ENCODE measurements around the gene EGFL7.

EGFL7 gene

DNA sequence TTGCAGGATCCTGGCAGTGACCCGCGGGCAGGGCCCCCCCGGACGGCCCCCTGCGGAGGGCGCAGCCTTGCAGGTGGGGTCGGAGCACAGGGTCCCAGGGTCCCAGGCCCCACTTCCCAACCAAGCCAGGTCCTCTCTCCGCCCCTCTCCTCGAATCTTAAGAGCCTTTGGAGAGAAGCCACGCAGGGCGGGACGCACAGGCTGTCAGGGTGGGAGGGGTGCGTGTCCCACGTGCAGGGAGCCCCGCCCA, 18.4 kb upstream of the EGFL7 start:
- DNase-seq (ENCODE audit: low spot score) = no peak

DNA sequence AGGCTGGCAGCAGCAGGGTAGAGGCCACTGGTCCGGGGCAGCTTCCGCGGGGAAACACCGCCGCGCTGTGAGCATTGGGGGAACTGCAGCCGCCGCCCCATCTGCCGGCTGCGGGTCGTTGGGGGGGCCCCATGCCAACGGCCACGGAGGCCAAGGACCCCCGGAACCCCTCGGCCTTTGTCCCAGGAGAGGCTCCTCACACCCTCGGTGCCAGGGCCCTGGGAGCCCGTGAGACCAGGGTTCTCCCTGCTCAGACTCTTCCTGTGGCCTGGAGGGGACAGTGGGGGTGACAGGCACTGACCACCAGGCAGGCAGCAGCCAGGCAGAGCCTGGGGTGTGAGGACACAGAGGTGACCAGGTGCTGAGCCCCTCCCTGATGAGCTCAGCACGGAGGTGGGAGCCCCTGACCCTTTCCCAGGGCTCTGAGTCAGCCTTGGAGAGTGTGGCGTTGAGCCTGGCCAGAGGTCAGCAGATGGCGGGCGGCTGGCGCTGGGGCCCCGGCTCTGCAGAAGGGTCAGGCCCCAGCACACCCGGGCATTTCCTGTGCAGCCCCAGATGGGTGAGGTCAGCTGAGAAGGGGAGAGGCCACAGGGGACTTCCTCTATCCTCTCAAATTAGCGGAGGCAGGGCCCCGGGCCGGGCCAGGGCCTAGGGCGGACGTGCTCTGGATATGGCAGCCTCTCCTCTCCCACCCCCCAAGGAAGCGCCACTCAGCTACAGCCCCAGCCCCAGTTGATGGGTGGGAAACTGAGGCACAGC, 17.9 kb upstream of the EGFL7 start:
- peak; percentile 65 for DNase-seq (ENCODE audit: low spot score)

DNA sequence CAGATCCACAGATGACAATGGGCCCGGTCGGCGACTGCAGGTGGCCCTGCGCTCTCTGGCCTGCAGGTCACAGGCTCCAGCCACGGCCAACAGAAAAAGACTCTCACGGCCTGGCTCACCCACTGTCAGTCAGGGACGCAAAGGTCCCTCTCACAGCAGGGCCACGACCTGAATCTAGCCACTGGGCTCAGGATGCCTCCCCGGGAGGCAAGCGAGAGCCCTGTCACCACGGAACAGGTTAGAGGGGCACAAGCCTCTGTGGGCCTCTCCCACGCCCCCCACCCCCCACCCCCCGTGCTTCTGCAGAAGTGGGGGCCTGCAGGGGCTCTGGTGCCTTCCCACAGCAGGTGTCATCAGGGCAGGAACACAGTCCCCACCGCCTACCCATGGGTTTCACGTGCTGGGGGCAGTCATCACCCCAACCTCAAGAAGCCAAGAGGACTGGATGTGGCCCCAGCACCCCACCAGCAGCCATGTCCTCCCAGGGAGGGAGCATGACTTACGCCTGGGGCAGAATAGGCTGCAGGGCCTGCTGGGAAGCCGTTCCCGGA, 17.3 kb upstream of the EGFL7 start:
- DNase-seq (ENCODE audit: low spot score) = no peak

DNA sequence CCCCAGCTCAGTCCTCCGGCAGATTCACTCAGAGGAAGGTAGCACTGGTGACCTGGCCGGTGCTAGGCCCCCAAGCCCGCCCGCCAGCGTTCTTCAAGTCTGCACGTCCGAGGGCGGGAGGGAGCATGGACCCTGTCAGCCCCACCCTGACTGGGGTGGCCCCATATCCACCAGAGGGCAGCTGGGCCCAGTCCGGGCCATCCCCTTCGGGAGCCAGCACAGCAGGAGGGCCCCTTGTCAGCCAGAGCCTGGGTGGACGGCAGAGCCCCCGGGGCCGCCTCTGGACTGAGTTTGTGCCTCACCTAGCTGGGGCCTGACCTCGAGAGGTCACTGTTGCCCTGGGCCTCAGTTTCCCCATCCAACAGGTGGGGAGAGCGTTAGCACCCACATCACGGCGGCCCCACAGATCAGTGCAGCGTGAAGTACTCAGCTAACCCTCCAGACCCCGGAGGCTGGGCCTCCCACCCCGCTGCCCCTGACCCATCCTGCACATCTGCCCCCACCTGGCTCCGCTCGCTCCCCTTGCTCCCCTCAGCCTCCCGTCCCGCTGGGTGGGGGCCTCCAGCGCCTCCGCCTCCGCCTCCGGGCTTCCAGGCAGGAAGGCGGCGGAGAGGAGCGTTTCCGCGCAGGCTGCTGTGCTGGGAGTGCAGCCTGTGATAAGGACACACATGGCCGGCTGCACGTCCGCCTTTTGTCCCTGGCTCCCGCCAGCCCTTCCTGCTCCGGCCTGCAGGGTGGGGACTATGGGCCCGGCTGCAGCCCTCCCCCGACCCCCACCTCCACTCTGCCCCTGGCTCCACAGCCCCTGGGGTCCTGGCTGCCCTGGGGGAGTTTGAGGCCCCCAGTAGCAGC, 16.6 kb upstream of the EGFL7 start:
- no peak for DNase-seq (ENCODE audit: low spot score)

DNA sequence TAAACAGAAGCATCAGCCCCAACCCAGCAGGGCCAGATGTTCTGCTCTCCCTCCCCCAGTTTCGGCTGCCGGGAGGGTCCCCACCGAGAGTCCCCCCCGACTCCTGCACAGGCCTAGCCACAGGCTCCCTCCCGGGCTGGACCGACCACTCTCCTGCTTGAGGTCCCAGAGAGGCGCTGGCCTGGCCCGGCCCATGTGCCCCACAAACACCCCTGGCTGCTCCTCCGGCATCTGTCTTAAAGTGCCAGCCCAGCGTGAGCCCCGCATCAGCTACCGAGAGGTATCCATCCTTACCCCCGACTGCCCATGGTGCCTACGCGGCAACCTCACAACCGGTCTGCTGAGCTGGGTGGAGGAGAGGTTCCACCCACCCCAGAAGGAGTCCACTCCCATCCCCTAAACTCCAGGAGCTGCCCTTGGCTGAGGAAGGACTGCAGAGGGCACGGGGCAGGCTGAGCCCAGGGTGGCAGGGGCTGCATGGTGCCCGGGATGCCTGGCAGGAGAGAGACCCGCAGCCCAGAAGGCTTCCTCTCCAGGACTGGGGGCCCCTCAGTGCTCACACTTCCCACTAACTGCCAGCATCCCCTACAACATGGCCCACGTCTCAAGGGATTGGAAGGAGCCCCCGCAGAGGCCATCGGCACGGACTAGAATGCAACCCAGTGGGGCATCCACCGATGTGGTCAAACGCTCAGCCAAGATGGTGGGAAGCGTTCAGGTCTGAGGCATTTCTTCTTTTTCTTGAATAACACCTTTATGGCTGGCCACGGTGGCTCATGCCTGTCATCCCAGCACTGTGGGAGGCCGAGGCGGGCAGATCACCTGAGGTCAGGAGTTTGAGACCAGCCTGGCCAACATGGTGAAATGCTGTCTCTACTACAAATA, 15.6 kb upstream of the EGFL7 start:
- DNase-seq (ENCODE audit: low spot score) = no peak

DNA sequence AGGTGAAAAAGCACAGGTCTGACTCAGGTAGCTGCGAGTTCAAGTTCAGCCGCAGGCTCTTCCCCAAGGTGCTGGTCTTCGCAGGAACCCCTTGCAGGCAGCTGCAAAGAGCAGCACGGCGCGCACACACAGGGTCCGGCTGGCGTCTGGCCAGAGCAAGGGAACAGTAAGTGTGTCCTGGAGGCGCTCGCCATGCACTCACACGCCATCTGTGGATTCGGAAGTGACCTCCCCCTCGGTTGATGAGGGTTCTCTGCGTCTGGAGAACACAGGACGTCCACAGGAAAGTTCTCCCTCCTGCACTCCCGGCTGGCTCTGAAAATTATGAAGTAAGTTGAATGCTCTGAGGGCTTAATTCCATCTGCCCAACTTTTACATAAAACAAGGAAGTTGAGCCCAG, 14.0 kb upstream of the EGFL7 start:
- no peak for DNase-seq (ENCODE audit: low spot score)

DNA sequence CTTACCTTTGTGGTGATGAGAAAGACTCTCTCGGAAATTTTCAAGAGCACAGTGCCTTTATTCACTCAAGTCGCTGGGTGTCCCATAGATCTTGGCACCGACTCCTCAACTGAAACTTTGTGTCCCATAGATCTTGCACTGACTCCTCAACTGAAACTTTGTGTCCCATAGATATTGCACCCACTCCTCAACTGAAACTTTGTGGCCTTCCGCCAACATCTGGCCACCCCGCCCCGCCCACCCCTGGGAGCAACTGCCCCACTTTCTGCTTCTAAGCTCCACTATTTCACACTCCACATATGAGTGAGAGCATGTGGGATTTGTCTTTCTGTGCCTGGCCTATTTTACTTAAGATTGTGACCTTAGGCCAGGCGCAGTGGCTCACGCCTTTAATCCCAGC, 12.7 kb upstream of the EGFL7 start:
- DNase-seq (ENCODE audit: low spot score) = no peak

DNA sequence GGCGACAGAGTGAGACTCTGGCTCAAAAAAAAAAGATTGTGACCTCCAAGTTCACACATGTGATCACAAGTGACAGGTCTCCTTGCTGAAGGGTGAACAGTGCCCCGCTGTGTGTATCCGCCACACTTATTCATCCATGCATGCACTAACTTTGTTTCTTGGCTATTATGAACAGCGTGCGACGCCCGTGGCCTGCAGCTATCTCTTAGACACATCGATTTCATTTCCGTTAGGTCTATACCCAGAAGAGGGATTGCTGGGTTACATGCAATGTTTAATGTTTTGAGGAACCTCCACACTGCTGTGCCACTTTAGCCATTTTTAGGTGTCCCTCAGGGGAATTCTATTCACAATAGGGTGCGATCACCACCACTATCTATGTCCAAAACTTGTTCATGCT, 12.1 kb upstream of the EGFL7 start:
- DNase-seq (ENCODE audit: low spot score) = no peak

DNA sequence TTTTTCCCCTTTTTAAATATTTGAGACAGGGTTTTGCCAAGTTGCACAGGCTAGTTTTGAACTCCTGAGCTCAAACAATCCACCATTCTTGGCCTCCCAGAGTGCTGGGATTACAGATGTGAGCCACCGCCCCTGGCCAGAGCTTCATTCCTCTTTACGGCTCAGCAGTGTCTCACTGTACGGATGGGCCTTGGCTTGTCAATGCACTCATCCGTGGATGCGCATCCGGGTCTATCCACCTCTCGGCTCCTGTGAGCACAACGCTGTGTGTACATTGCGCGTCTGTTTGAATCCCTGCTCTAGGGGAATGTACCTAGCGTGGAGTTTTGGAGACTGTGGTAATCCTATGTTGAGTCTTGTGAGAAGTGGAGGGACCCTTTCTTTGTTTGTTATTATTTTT, 10.9 kb upstream of the EGFL7 start:
- no peak for DNase-seq (ENCODE audit: low spot score)

DNA sequence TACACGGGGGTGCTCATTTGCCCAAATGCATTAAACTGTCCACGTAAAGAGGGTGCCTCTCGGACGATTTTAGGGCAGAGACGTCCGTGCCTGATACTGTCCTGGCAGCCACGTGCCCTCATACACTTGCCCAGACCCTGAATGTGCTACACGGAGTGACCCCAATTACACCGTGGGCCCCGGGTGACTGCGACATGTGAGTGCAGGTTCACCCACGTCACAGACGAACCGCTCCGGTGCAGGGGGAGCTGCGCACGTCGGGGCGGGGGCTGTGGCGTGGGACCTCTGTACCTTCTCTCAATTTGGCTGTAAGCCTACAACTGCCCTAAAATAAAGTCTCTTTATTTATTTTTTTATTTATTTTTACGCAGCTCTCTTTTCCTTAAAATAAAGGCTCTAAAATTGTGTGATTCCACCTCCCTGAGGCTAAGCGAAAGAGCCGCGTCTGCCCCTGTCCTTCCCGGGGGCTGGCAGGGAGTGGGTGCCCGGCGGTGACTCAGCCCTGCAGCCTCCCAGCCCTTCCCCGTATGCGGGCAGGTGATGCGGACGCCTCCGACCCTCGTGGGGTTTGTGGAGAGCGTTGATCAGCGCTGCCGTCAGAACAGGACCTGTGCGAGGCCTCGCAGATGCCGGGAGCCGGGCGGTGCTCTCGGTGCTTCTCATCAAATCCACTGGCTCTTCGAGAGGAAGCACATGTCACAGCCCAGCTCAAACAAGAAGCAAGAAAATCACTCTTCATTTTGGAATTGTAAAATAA, 9.2 kb upstream of the EGFL7 start:
- DNase-seq (ENCODE audit: low spot score) = no peak

DNA sequence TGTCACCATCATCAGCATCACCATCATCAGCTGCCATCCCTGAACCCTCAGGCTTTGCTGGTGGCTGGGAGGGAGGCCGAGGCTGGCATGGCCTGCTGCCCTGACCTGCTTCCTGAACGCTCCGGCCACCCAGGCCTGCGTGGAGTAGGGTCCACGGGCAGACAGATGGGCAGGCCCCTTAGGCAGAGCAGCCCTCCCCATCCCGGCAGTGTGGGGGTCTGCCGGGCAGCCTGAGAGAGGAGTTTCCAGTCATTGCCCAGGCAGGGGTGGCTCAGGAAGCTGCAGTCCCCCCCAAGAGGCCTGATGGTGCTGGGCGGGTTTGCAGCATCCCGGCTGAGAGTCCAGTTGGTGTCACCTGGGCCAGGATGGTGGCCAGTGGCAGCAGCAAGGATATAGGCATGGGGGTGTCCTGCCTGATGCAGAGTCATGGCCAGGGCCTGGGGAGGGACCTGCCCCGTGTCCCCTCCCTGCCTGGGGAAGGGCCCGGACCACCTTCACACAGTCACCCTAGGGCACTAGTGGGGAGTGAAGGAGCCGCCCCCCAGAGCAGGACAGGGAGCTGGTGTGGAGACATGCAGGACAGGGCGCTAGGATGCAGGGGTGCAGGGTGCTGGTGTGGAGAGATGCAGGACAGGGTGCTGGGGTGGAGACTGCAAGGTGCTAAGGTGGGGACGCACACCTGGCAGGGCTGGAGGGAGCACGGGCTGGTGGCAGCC, 7.7 kb upstream of the EGFL7 start:
- no peak for DNase-seq (ENCODE audit: low spot score)

DNA sequence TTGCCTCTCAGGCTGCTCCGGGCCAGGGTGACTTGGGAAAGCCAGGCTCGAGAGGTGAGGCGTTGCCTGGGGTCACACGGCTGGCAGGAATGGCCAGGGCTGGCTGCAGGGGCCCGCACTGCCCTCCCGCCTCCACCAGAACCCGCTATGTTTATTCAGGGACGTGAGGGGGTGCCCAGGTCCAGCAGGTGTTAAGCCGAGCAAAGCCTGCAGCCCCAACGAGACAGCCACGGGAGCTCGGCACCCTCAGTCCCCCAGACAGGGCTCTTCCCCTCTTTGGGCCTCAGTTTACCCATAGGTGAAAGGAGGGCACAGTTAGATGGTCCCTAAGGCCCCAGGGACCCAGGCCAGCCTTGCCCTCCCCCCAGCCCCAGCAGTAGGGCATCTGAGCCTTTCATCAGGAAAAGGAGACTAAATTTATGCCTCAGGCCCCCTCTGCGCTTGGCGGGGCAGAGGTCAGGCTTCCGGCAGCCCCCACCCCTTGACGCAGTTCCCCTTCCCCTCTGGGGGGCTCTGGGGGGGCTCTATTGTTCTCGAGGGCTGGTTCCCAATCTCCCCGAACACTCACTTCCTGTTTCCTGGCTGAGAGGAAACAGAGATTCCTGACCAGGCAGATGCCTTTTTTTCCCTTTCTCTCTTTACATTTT, 7.1 kb upstream of the EGFL7 start:
- no peak for DNase-seq (ENCODE audit: low spot score)

DNA sequence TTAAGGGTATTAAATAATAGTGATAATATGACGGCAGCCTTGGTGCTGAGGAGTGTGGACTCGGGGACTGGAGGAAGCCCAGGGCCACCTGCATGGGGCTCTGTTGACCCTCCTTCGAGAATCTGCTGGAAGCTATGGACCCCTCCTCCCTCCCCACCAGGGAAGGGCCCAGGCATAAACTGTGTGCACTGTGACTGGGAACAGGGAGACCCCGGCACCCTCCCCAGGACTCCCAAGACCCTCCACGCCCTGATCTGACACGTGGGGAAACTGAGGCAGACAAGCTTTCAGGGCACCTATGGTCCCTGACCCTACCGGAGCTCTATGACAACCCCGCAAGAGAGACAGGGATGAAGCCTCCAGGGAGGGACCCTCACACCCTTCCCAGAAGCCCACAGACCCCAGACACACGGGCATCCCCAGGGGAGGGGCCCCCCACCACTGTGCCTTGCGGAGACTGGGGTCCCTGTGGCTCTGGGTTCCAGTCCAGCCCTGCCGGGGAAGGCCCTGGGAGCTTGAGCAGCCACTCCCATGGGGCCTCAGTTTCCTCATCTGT, 6.5 kb upstream of the EGFL7 start:
- no peak for DNase-seq (ENCODE audit: low spot score)

DNA sequence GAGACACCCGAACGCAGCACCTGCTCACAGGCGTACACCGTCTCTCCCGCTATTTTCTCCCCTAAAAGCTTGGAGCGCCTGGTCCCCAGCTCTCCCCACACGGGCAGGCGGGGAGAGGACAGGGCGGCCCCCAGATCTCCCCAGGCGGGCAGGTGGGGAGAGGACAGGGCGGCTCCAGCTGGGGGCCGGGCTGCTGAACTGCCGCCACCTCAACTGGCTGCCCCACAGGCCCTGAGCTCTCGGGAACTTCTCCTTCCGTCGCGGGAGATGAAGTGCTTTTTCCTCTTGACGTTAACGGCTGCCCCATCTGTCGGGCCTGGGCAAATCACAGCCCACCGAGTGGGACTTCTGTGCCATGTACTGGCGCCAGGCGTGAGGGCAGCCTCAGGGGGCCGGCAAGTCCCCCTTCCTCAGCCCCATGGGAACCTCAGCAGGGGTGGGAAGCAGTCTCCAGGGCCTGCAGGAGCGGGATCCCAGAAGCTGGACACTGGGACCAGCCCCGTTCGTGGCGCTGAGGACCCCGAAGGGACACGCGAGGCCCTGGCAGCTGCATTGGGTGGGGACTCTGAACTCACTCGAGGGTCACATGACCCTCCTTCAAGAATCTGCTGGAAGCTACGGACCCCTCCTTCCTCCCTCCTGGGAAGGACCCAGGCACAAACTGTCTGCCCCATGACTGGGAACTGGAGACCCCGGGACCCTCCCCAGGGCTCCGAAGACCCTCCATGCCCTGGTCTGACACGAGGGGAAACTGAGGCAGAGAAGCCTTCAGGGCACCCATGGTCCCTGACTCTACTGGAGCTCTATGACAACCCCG, 5.7 kb upstream of the EGFL7 start:
- DNase-seq (ENCODE audit: low spot score) = no peak

DNA sequence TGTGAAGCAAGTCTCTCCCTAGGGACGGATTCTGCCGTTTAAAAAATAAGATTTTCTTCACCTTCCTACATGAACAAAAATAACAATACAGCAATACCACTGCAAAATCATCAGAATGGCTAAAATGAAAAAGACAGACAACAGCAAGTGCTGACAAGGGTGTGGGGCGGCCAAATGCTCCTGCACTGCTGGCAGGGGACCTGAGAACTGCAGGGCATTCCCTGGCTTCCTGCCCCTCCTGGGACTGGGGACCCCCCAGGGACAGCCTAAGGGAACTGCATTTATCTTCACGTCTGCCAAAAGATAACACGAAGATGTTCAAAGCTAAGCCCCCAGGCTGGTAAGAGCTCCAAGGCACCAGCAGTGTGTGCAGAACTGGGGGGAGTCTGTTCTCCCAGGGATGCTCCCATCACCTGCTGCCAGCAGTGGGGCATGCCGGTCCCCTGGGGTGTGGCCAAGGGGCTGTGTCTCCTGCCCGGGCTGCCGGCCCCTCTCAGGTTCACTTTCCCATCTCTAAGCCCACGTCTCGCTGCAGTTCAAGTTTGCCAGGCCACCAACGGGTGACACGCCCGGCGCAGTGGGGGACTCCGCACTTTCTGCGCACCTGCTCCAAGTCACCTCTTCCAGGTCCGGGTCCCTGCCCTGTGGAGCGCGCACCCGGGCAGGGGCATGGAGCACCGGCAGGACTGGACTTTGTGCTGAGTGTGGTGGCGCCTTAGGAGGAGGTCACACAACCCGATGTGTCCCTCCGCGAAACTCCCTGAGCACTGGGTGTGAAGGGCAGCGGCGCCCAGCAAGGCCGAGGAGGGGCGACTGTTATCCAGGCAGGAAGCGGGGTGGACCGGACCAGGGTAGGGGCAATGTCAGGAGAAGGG, 4.5 kb upstream of the EGFL7 start:
- no peak for DNase-seq (ENCODE audit: low spot score)

DNA sequence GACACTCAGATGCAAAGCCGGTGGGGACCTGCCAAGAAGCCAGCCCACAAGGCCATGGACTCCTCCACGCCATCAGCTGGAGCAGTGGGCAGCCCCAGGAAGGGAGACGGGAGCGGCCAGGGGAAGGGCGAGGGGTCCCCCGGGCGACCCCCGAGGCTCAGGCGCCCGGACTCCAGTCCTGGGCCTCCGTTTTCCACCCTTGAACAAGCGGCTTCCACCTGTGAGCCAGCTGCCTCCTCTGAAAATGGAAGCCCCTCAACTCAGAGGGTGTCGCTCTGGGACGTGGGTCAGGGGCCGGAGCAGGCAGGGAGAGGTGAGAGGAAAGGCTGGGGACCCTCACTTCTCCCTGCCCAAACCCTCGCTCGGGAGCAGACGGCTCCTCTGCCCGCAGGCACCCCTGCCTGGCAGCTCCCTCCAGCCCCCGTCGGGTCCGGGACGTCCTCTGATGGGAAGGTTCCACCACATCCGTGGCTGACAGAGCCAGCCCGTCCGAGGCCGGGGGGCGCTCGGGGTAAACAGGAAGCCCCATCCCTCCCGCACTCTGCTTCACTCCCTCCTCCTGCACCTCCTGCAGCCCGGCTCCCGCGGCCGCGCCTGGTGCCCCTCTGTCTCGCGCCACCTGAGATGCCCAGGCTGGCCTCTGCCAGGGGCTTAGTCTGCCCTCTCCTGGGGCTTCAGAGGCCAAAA, 3.7 kb upstream of the EGFL7 start:
- no peak for DNase-seq (ENCODE audit: low spot score)

DNA sequence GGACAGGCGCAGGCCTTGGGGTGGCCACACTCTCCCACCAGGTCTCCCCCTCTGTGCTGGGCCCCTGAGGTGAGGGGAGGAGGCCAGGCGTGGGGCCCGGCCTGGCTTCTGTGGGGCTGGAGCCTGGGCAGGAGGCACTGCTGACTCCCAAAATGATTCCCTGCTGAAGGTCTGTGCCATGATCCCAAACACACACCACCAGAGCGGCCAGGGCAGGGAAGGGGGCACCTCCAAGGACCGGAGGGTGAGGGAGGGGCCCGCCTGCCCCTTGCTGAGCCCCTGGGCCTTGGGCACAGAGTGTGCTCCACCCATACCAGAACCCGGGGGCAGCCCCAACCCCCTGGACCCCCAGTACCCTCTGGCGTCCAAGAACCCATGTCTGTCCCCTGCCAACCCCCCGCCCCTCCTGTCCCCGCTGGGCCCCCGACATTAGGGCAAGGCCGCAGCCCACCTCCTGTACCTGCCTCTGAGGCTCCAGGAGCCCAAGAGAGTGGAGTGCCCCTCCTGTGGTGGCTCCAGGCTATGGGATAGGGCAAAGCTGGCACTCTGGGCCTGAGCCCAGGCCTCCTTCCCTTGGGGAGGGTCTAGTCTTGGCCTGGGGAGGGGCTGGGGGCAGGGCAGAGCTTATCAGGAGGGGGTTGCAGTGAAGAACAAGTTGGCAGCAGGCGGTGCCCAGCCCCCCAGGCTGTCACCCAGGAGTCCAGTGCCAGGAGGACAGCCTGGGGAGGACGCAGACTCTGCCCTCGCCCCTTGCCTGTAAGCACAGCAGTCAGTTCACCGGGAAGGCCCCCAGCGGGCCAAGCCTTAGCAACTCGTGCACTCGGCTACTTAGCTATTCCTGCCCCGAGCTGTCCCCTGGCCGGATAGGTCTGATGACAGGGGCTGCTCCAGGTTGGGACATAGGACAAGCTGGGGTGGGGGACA, 2.6 kb upstream of the EGFL7 start:
- no peak for DNase-seq (ENCODE audit: low spot score)

Measured in CD4-positive, alpha-beta T cell treated with Interleukin-15 for 4 hours (primary cell).